Loucy (cell line): ENCODE results near the gene ACBD3.

Source experiments
- H2AFZ ChIP-seq: fragments of 200-600 bp; sonication (generic); 2 replicates; pipeline ENCODE4 v1.6.0; 2016; ENCODE audit warnings: antibody characterized with exemption, mild to moderate bottlenecking, low read length, moderate library complexity
- H3F3A ChIP-seq: fragments of 200-600 bp; 2 replicates; pipeline ENCODE4 v1.6.0; 2016; ENCODE audit warnings: antibody characterized with exemption, low read depth, mild to moderate bottlenecking
- H3K27me3 ChIP-seq: fragments of 200-600 bp; sonication (generic); 2 replicates; pipeline ENCODE4 v1.6.1; 2014; ENCODE audit warnings: low read length, mild to moderate bottlenecking; ENCODE audit not compliant: insufficient read depth, poor library complexity, severe bottlenecking
- H3K36me3 ChIP-seq: fragments of 200-600 bp; sonication (generic); 2 replicates; pipeline ENCODE4 v1.6.1; 2016; ENCODE audit warnings: low read length; ENCODE audit not compliant: insufficient read depth
- H3K4me1 ChIP-seq: fragments of 200-600 bp; sonication (generic); 2 replicates; pipeline ENCODE4 v1.5.1; 2014; ENCODE audit warnings: low read length, mild to moderate bottlenecking; ENCODE audit not compliant: insufficient read depth, poor library complexity, severe bottlenecking
- H3K4me2 ChIP-seq: fragments of 200-600 bp; sonication (generic); 2 replicates; pipeline ENCODE4 v1.6.0; 2014; ENCODE audit warnings: antibody characterized with exemption, low read length, low read depth, mild to moderate bottlenecking; ENCODE audit not compliant: poor library complexity, severe bottlenecking
- H3K4me3 ChIP-seq: fragments of 200-600 bp; sonication (generic); 2 replicates; pipeline ENCODE4 v1.5.1; 2014; ENCODE audit warnings: low read length, mild to moderate bottlenecking, mixed read lengths; ENCODE audit not compliant: poor library complexity, severe bottlenecking
- H3K79me2 ChIP-seq: fragments of 200-600 bp; sonication (generic); 2 replicates; pipeline ENCODE4 v1.6.1; 2014; ENCODE audit warnings: low read length; ENCODE audit not compliant: insufficient read depth
- H3K9ac ChIP-seq: fragments of 200-600 bp; sonication (generic); 2 replicates; pipeline ENCODE4 v1.6.0; 2014; ENCODE audit warnings: mild to moderate bottlenecking, low read depth, low read length, moderate library complexity; ENCODE audit not compliant: poor library complexity, severe bottlenecking
- H3K9me2 ChIP-seq: fragments of 200-600 bp; sonication (generic); replicated peaks from 2 replicates; pipeline ENCODE4 v1.6.1; 2016; ENCODE audit warnings: low read depth, low read length, mixed read lengths
- H3K9me3 ChIP-seq: fragments of 200-600 bp; sonication (generic); 2 replicates; pipeline ENCODE4 v1.6.1; 2014; ENCODE audit warnings: mild to moderate bottlenecking, antibody characterized with exemption, low read length, low read depth; ENCODE audit not compliant: insufficient read depth
- H4K20me1 ChIP-seq: fragments of 200-600 bp; sonication (generic); 2 replicates; pipeline ENCODE4 v1.6.0; 2014; ENCODE audit warnings: antibody characterized with exemption, low read length, mild to moderate bottlenecking; ENCODE audit not compliant: insufficient read depth, poor library complexity, severe bottlenecking
- EZH2phosphoT487 ChIP-seq: fragments of 200-600 bp; IDR thresholded peaks from 2 replicates; pipeline ENCODE4 v1.6.1; 2018; ENCODE audit warnings: antibody characterized with exemption, mild to moderate bottlenecking, moderate library complexity, borderline replicate concordance
- TF ChIP-seq, protein P1 (sequence below): fragments of 200-600 bp; sonication (generic); conservative IDR thresholded peaks from 2 replicates; pipeline ENCODE4 v1.5.1; 2014; ENCODE audit warnings: mild to moderate bottlenecking, antibody characterized with exemption, low read length

Gene ACBD3

DNA sequence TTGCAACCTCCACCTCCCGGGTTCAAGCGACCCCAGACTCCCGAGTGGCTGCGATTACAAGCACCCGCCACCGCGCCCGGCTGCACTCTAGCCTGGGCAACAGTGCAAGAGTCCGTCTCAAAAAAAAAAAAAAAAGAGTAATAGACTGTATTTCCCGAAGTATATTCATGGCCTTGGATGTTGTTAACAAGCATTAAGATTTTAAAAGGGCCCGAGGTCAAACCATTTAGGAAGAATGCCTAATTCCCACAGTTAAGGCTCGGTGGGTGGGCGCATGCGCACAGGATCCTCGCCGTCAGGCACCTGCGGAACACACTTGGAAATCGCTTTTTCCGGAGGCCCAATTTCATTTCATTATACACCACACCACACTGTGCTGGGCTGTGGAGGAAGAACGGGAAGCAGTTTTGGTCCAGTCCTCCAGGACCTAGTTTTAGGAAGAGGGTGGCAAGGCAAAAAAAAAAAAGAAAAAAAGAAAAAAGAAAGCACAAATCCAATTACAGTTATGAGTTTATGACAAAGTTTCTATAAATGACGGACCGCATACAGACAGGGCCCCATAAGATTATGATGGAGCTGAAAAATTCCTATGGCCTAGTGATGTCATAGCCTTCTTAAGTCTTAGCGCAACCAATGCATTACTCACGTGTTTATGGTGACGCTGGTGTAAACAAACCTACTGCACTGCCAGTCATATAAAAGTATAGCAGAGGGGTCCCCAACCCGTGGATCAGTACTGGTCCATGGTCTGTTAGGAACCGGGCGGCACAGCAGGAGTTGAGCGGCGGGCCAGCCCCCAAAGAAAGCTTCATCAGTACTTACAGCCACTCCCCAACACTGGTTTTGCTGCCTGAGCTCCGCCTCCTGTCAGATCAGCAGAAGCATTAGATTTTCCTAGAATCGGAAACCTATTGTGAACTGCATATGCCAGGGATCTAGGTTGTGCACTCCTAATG is 85.8 kb downstream of the ACBD3 start:
- Histone ChIP-seq H3K9ac (peak overlapping the region; percentile 31), H3K9me2 (no peaks in the 10 kb centered on the region)

DNA sequence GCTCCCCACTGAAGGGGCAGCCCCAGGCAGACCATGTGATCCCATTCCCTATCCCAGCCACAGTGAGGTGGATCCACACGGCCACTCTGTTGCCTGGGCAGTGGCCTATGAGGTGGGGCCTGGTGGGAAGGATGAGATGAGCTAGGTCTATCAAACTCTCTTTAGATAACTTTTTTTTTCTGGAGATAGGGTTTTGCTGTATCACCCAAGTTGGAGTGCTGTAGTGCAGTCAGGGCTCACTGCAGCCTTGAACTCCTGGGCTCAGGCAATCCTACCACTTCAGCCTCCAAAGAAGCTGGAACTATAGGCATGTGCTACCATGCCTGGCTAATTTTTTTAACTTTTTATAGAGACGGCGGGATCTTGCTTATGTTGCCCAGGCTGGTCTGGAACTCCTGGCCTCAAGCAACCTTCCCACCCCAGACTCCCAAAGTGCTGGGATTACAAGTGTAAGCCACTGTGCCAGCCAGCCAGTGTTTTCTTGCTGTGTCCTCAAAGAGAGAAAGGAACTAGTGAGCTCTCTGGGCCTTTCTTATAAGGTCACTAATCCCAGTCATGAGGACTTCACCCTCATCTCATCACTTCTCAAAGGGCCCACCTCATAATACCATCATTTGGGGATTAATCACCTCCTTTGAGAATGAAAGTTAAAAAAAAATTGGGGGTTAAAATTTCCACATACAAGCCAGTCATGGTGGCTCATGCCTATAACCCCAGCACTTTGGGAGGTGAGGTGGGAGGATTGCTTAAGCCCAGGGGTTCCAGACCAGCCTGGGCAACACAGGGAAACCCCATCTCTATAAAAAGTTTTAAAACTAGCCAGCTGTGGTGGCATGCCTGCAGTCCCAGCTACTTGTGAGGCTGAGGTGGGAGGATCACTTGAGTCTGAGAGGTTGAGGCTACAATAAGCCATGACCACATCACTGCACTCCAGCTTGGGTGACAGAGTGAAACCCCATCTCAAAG is 87.4 kb downstream of the ACBD3 start:
- Histone ChIP-seq H3K9me2 (no peaks in the 10 kb centered on the region), H3K9me3 (no peaks in the 10 kb centered on the region), H3K9ac (no peak overlapping the region), H2AFZ (no peak overlapping the region; the same call in 1 of the 2 replicates), H3K27me3 (no peaks in the 10 kb centered on the region), H3F3A (no peaks in the 10 kb centered on the region), H3K4me2 (no peak overlapping the region), H3K4me3 (no peak overlapping the region), H3K4me1 (peaks cover 4% of the 10 kb centered on the region), H3K79me2 (no peaks in the 10 kb centered on the region), H3K36me3 (no peaks in the 10 kb centered on the region), H4K20me1 (no peaks in the 10 kb centered on the region)
- TF ChIP-seq, protein P1, sequence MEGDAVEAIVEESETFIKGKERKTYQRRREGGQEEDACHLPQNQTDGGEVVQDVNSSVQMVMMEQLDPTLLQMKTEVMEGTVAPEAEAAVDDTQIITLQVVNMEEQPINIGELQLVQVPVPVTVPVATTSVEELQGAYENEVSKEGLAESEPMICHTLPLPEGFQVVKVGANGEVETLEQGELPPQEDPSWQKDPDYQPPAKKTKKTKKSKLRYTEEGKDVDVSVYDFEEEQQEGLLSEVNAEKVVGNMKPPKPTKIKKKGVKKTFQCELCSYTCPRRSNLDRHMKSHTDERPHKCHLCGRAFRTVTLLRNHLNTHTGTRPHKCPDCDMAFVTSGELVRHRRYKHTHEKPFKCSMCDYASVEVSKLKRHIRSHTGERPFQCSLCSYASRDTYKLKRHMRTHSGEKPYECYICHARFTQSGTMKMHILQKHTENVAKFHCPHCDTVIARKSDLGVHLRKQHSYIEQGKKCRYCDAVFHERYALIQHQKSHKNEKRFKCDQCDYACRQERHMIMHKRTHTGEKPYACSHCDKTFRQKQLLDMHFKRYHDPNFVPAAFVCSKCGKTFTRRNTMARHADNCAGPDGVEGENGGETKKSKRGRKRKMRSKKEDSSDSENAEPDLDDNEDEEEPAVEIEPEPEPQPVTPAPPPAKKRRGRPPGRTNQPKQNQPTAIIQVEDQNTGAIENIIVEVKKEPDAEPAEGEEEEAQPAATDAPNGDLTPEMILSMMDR = no peak
- TF ChIP-seq EZH2phosphoT487 = no peak

More for the DNA sequence above, 85.8 kb downstream of the ACBD3 start:
- Histone ChIP-seq H2AFZ (peak overlapping the region; percentile 76), H3K9me3 (no peaks in the 10 kb centered on the region), H3K79me2 (no peaks in the 10 kb centered on the region), H3K36me3 (no peaks in the 10 kb centered on the region), H3F3A (no peaks in the 10 kb centered on the region), H3K4me3 (peak overlapping the region; percentile 66), H3K27me3 (no peaks in the 10 kb centered on the region), H4K20me1 (no peaks in the 10 kb centered on the region), H3K4me1 (peaks cover 4% of the 10 kb centered on the region), H3K4me2 (peak overlapping the region; percentile 59)
- TF ChIP-seq, protein P1 = no peak
- no peak for TF ChIP-seq EZH2phosphoT487

DNA sequence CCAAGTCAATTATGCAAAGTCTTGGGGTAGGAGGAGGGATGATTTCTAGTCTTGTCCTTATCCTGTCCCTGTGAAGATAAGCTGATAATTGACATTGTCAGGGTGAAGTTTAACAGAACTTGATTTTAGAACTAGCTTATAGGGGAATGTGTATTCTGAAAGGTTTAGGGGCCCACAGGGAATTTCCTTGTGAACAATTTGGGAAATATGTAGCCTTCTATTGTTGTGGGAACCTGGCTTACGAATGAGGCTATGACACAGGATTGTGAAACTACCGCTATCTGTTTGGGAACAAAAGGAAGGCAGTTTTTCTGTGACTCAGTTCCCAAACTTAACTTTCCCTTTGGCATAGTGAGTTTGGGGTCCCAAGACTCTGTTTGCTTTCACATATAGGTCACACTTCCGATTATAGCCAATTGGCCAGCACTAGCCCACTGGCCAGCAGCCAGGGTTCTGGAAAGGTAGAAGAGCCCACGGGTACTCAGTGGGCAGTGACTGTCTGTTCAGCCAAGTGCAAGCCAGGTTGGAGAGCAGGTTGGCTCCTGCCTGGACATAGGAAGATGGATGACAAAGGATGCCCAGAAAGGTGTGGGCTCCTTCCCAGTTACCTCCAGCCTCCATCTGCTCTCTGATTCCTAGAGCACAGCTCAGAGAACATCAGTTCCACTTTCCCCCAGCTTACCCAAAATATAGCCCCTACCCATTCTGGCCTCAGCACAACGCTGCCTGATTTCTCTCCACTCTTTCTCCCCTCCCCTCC is 88.5 kb downstream of the ACBD3 start:
- Histone ChIP-seq H4K20me1 (no peaks in the 10 kb centered on the region), H3K9me2 (no peaks in the 10 kb centered on the region), H3K4me1 (peaks cover 4% of the 10 kb centered on the region), H3K9ac (no peak overlapping the region), H3K36me3 (no peaks in the 10 kb centered on the region), H3K4me3 (no peak overlapping the region), H3K79me2 (no peaks in the 10 kb centered on the region), H3K27me3 (no peaks in the 10 kb centered on the region), H3K9me3 (no peaks in the 10 kb centered on the region), H3F3A (no peaks in the 10 kb centered on the region), H2AFZ (no peak overlapping the region), H3K4me2 (no peak overlapping the region)
- no peak for TF ChIP-seq EZH2phosphoT487
- TF ChIP-seq, protein P1 = no peak
